Suprapubic skin (tissue), 4 donors: ENCODE results near the gene KCTD1. TPM values are rescaled to one million over a fixed set of nuclear protein-coding genes. Genes with fewer than 3 reads are reported as not detected.

Source experiments
- DNase-seq, 2 donors: peaks; one replicate each; pipeline ENCODE4 v3.0.0-alpha.2; 2019; ENCODE audit warnings: low spot score in 2 of 2
- H3K27ac ChIP-seq: fragments of 200-600 bp; sonication (generic); one replicate; pipeline ENCODE4 v1.5.1; 2019
- H3K27me3 ChIP-seq: fragments of 200-600 bp; sonication (generic); one replicate; pipeline ENCODE4 v1.5.1; 2019
- H3K36me3 ChIP-seq: fragments of 200-600 bp; sonication (generic); one replicate; pipeline ENCODE4 v1.5.1; 2019
- H3K4me1 ChIP-seq: fragments of 200-600 bp; sonication (generic); one replicate; pipeline ENCODE4 v1.5.1; 2019
- H3K4me3 ChIP-seq: fragments of 200-600 bp; sonication (generic); one replicate; pipeline ENCODE4 v1.5.1; 2019; ENCODE audit warnings: mild to moderate bottlenecking
- H3K9me3 ChIP-seq: fragments of 200-600 bp; sonication (generic); one replicate; pipeline ENCODE4 v1.5.1; 2019
- CTCF ChIP-seq, 2 donors: fragments of 200-600 bp in 1 of 2; fragments of 450-650 bp in 1 of 2; sonication (generic) in 1 of 2; IDR thresholded peaks; one replicate each; pipeline ENCODE4 v1.5.1; 2016 to 2019; ENCODE audit warnings: antibody characterized with exemption in 2 of 2, mild to moderate bottlenecking in 1 of 2, moderate library complexity in 1 of 2
- EP300 ChIP-seq: sonication (generic); formaldehyde crosslinking; IDR thresholded peaks from one replicate; pipeline ENCODE4 v1.6.1; 2017; ENCODE audit warnings: antibody characterized with exemption
- POLR2A ChIP-seq, 2 donors: fragments of 450-650 bp; IDR thresholded peaks; one replicate each; pipeline ENCODE4 v1.6.1; 2017; ENCODE audit warnings: antibody characterized with exemption in 2 of 2, mild to moderate bottlenecking in 2 of 2, moderate library complexity in 2 of 2
- POLR2AphosphoS5 ChIP-seq, 3 donors: sonication (generic); formaldehyde crosslinking; IDR thresholded peaks; one replicate each; pipeline ENCODE4 v1.6.1; 2017; ENCODE audit warnings: antibody characterized with exemption in 3 of 3
- WGBS: methylation state at CpG from one replicate; pipeline ENCODE4 v1.1.5; 2018; 5-methylcytosine and 5-hydroxymethylcytosine counted together
- total RNA-seq, 4 donors: library from RNA; depleted of rRNA; stranded (reverse); fragments of >200 nt; gene quantifications; one replicate each; pipeline ENCODE4 v1.1.0, GENCODE V29; 2016

KCTD1 gene
- total RNA-seq, 4 donors from 2014 or later, result 31.9 to 104 (median 69.7) TPM

- H3K4me1 ChIP-seq, result no peaks in the 10 kb centered on the region
- no peaks in the 10 kb centered on the region for H3K9me3 ChIP-seq
- TF ChIP-seq CTCF (IDR thresholded peaks at IDR 0.05) (no peak), POLR2AphosphoS5 (IDR thresholded peaks at IDR 0.05) (no peak), EP300 (no peak), POLR2A (IDR thresholded peaks at IDR 0.05) (no peak)
- H3K36me3 ChIP-seq, result no peaks in the 10 kb centered on the region
- no peaks in the 10 kb centered on the region for H3K27me3 ChIP-seq
- DNase-seq, result no peak
- H3K27ac ChIP-seq, result no peak overlapping the region
- H3K4me3 ChIP-seq, result no peak overlapping the region
- 86% methylated on average over 12 of the region's 12 CpGs for WGBS
Observed at GRCh38 chr18:26526128-26526965, 22.0 kb downstream of the KCTD1 start.

GRCh38 chr18:26524504-26525351 lies 23.6 kb downstream of the KCTD1 start:
- H3K9me3 ChIP-seq, result no peaks in the 10 kb centered on the region
- 74% methylated on average over 4 of the region's 4 CpGs for WGBS
- H3K4me1 ChIP-seq, result no peaks in the 10 kb centered on the region
- H3K36me3 ChIP-seq, result no peaks in the 10 kb centered on the region
- H3K27me3 ChIP-seq, result no peaks in the 10 kb centered on the region
- no peak overlapping the region for H3K4me3 ChIP-seq
- TF ChIP-seq CTCF (IDR thresholded peaks at IDR 0.05) (no peak), POLR2AphosphoS5 (IDR thresholded peaks at IDR 0.05) (no peak), EP300 (no peak), POLR2A (IDR thresholded peaks at IDR 0.05) (no peak)
- H3K27ac ChIP-seq, result no peak overlapping the region
- DNase-seq, result no peak

GRCh38 chr18:26524002-26524401 lies 24.4 kb downstream of the KCTD1 start:
- no peak for DNase-seq
- WGBS, result 100% methylated on average over 2 of the region's 2 CpGs
- H3K27ac ChIP-seq, result no peak overlapping the region
- TF ChIP-seq POLR2A (IDR thresholded peaks at IDR 0.05), result no peak
- TF ChIP-seq EP300, result no peak
- no peak for TF ChIP-seq CTCF (IDR thresholded peaks at IDR 0.05)
- no peak for TF ChIP-seq POLR2AphosphoS5 (IDR thresholded peaks at IDR 0.05)
- no peaks in the 10 kb centered on the region for H3K27me3 ChIP-seq
- H3K4me1 ChIP-seq, result no peaks in the 10 kb centered on the region
- no peak overlapping the region for H3K4me3 ChIP-seq
- no peaks in the 10 kb centered on the region for H3K36me3 ChIP-seq
- no peaks in the 10 kb centered on the region for H3K9me3 ChIP-seq

GRCh38 chr18:26521617-26522016 lies 26.7 kb downstream of the KCTD1 start:
- no peaks in the 10 kb centered on the region for H3K36me3 ChIP-seq
- no peak overlapping the region for H3K27ac ChIP-seq
- TF ChIP-seq POLR2A (IDR thresholded peaks at IDR 0.05), result no peak
- TF ChIP-seq CTCF (IDR thresholded peaks at IDR 0.05), result no peak
- no peak for TF ChIP-seq POLR2AphosphoS5 (IDR thresholded peaks at IDR 0.05)
- TF ChIP-seq EP300, result no peak
- H3K4me1 ChIP-seq, result no peaks in the 10 kb centered on the region
- no peaks in the 10 kb centered on the region for H3K27me3 ChIP-seq
- no peaks in the 10 kb centered on the region for H3K9me3 ChIP-seq
- H3K4me3 ChIP-seq, result no peak overlapping the region
- 64% methylated on average over 4 of the region's 4 CpGs for WGBS
- DNase-seq, result no peak

- no peaks in the 10 kb centered on the region for H3K4me1 ChIP-seq
- TF ChIP-seq EP300 (no peak), POLR2A (IDR thresholded peaks at IDR 0.05) (no peak), POLR2AphosphoS5 (IDR thresholded peaks at IDR 0.05) (no peak), CTCF (IDR thresholded peaks at IDR 0.05) (no peak)
- no peak for DNase-seq
- H3K27ac ChIP-seq, result no peak overlapping the region
- no peaks in the 10 kb centered on the region for H3K36me3 ChIP-seq
- WGBS, result 93% methylated on average over 3 of the region's 3 CpGs
- H3K9me3 ChIP-seq, result no peaks in the 10 kb centered on the region
- H3K4me3 ChIP-seq, result no peak overlapping the region
- no peaks in the 10 kb centered on the region for H3K27me3 ChIP-seq
Observed at GRCh38 chr18:26520974-26521373, 27.4 kb downstream of the KCTD1 start.
